PFSK-1 (cell line): Measurements from ENCODE around the gene SEC16B.

Experiments used
- FOXP2 ChIP-seq: optimal IDR thresholded peaks from 2 replicates; pipeline ENCODE3; 2011; ENCODE audit warnings: borderline replicate concordance, control low read depth, inconsistent platforms; ENCODE audit not compliant: insufficient read depth; ENCODE audit errors: extremely low read length, extremely low read depth
- POLR2AphosphoS5 ChIP-seq: IDR thresholded peaks from 2 replicates; pipeline ENCODE4 v1.6.1; 2012; ENCODE audit warnings: low read depth, mild to moderate bottlenecking, control low read depth, low read length, moderate library complexity
- REST ChIP-seq, 2 experiments: IDR thresholded peaks; 2 replicates each; pipeline versions ENCODE4 v1.6.1 to v1.8.0; 2011 to 2012; ENCODE audit warnings: low read depth in 2 of 2, low read length in 2 of 2, control low read depth in 1 of 2, inconsistent platforms in 1 of 2, mild to moderate bottlenecking in 1 of 2, moderate library complexity in 1 of 2; ENCODE audit not compliant: insufficient read depth in 1 of 2
- TAF1 ChIP-seq: IDR thresholded peaks from 2 replicates; pipeline ENCODE4 v1.6.1; 2012; ENCODE audit warnings: low read length, control low read depth, borderline replicate concordance; ENCODE audit not compliant: insufficient read depth

- TF ChIP-seq POLR2AphosphoS5 (no peak), REST (IDR thresholded peaks at IDR 0.05; ENCODE audit: insufficient read depth in 1 of 2, low read depth in 2 of 2, low read length in 2 of 2) (no peak), TAF1 (no peak), FOXP2 (no peak)
Observed at GRCh38 chr1:177934461-177934860, 35.4 kb downstream of the SEC16B start.
